DOHH2 (cell line): ENCODE measurements around the gene MPHOSPH9.

ENCODE experiments used
- H3F3A ChIP-seq: fragments of 200-600 bp; sonication (generic), shearing (Covaris generic); 2 replicates; pipeline ENCODE4 v1.6.0; 2016; ENCODE audit warnings: antibody characterized with exemption, mild to moderate bottlenecking; ENCODE audit not compliant: control insufficient read depth, insufficient read depth
- H3K27ac ChIP-seq: fragments of 200-600 bp; sonication (generic); 2 replicates; pipeline ENCODE4 v1.5.1; 2014; ENCODE audit warnings: low read depth, mild to moderate bottlenecking, low read length, moderate library complexity
- H3K27me3 ChIP-seq: fragments of 200-600 bp; sonication (generic); 2 replicates; pipeline ENCODE4 v1.6.1; 2014; ENCODE audit warnings: mild to moderate bottlenecking, low read length, mixed read lengths; ENCODE audit not compliant: control insufficient read depth
- H3K36me3 ChIP-seq: fragments of 200-600 bp; sonication (generic); 2 replicates; pipeline ENCODE4 v1.6.1; 2014; ENCODE audit warnings: mild to moderate bottlenecking, low read length, moderate library complexity, mixed read lengths; ENCODE audit not compliant: control insufficient read depth
- H3K4me1 ChIP-seq: fragments of 200-600 bp; sonication (generic); 2 replicates; pipeline ENCODE4 v1.6.1; 2014; ENCODE audit warnings: mild to moderate bottlenecking, low read length, mixed read lengths; ENCODE audit not compliant: control insufficient read depth
- H3K4me2 ChIP-seq: fragments of 200-600 bp; sonication (generic); 2 replicates; pipeline ENCODE4 v1.6.0; 2014; ENCODE audit warnings: mild to moderate bottlenecking, low read length, moderate library complexity
- H3K4me3 ChIP-seq: fragments of 200-600 bp; sonication (generic); 2 replicates; pipeline ENCODE4 v1.5.1; 2014; ENCODE audit warnings: mild to moderate bottlenecking, low read length, mixed read lengths
- H3K79me2 ChIP-seq: fragments of 200-600 bp; sonication (generic); 2 replicates; pipeline ENCODE4 v1.6.1; 2014; ENCODE audit warnings: mild to moderate bottlenecking, low read length, mixed read lengths; ENCODE audit not compliant: control insufficient read depth
- H3K9me2 ChIP-seq: fragments of 200-600 bp; sonication (generic); replicated peaks from 2 replicates; pipeline ENCODE4 v1.6.1; 2014; ENCODE audit warnings: mild to moderate bottlenecking, low read length, mixed read lengths; ENCODE audit not compliant: control insufficient read depth
- H3K9me3 ChIP-seq: fragments of 200-600 bp; sonication (generic); 2 replicates; pipeline ENCODE4 v1.6.1; 2014; ENCODE audit warnings: antibody characterized with exemption, low read length, mixed read lengths; ENCODE audit not compliant: control insufficient read depth, insufficient read depth
- H4K20me1 ChIP-seq: fragments of 200-600 bp; sonication (generic); 2 replicates; pipeline ENCODE4 v1.6.0; 2014; ENCODE audit warnings: low read depth, mild to moderate bottlenecking, antibody characterized with exemption, low read length, moderate library complexity; ENCODE audit not compliant: control insufficient read depth, insufficient read depth
- CTCF ChIP-seq: fragments of 200-600 bp; sonication (generic); IDR thresholded peaks from one replicate; pipeline ENCODE4 v1.5.1; 2014; ENCODE audit warnings: antibody characterized with exemption, mild to moderate bottlenecking, low read depth, low read length; ENCODE audit not compliant: poor library complexity, severe bottlenecking
- EZH2phosphoT487 ChIP-seq: fragments of 200-600 bp; sonication (generic); IDR thresholded peaks from 2 replicates; pipeline ENCODE4 v1.6.1; 2017; ENCODE audit warnings: borderline replicate concordance, mild to moderate bottlenecking, antibody characterized with exemption, low read length, moderate library complexity, mixed read lengths

Gene MPHOSPH9

GRCh38 chr12:123142921-123143735 is 89.8 kb downstream of the MPHOSPH9 start:
- Histone ChIP-seq H3F3A (no peaks in the 10 kb centered on the region), H3K4me2 (no peak overlapping the region), H3K4me3 (no peak overlapping the region), H3K27ac (no peak overlapping the region), H3K4me1 (0 out of 2 replicates have a peak, but pooled peaks cover 4% of the 10 kb centered on the region), H4K20me1 (no peaks in the 10 kb centered on the region), H3K79me2 (no peaks in the 10 kb centered on the region), H3K27me3 (peaks cover 28% of the 10 kb centered on the region), H3K9me2 (no peaks in the 10 kb centered on the region), H3K36me3 (no peaks in the 10 kb centered on the region), H3K9me3 (no peaks in the 10 kb centered on the region)
- TF ChIP-seq CTCF (no peak), EZH2phosphoT487 (no peak)

GRCh38 chr12:123142518-123142840 is 90.5 kb downstream of the MPHOSPH9 start:
- H3K36me3 ChIP-seq: no peaks in the 10 kb centered on the region
- no peak overlapping the region for H3K27ac ChIP-seq
- no peak overlapping the region for H3K4me3 ChIP-seq
- H3K4me2 ChIP-seq: no peak overlapping the region
- no peaks in the 10 kb centered on the region for H3F3A ChIP-seq
- no peaks in the 10 kb centered on the region for H4K20me1 ChIP-seq
- no peaks in the 10 kb centered on the region for H3K9me3 ChIP-seq
- H3K9me2 ChIP-seq: no peaks in the 10 kb centered on the region
- TF ChIP-seq EZH2phosphoT487: no peak
- no peak for TF ChIP-seq CTCF
- H3K79me2 ChIP-seq: no peaks in the 10 kb centered on the region
- peaks cover 26% of the 10 kb centered on the region for H3K27me3 ChIP-seq
- H3K4me1 ChIP-seq: 0 out of 2 replicates have a peak, but pooled peaks cover 4% of the 10 kb centered on the region

GRCh38 chr12:123141615-123142517 is 91.1 kb downstream of the MPHOSPH9 start:
- TF ChIP-seq CTCF (no peak), EZH2phosphoT487 (no peak)
- no peak overlapping the region for H3K27ac ChIP-seq
- no peaks in the 10 kb centered on the region for H3F3A ChIP-seq
- no peaks in the 10 kb centered on the region for H3K9me3 ChIP-seq
- no peaks in the 10 kb centered on the region for H3K9me2 ChIP-seq
- no peak overlapping the region for H3K4me3 ChIP-seq
- no peaks in the 10 kb centered on the region for H4K20me1 ChIP-seq
- peaks cover 25% of the 10 kb centered on the region for H3K27me3 ChIP-seq
- H3K36me3 ChIP-seq: no peaks in the 10 kb centered on the region
- no peak overlapping the region for H3K4me2 ChIP-seq
- no peaks in the 10 kb centered on the region for H3K79me2 ChIP-seq
- H3K4me1 ChIP-seq: 0 out of 2 replicates have a peak, but pooled peaks cover 4% of the 10 kb centered on the region
